Amniotic epithelial cell (primary cell): Measurements from ENCODE around the gene ARL10.
"Not testable (repeated sequence)": the region's sequence is repeated elsewhere in the genome, so short reads cannot be mapped to it uniquely, and the experiment has no call there.

ENCODE experiments used
- DNase-seq: peaks from one replicate; pipeline ENCODE4 v3.0.0-alpha.2; 2010; ENCODE audit warnings: low read depth

Gene ARL10

GRCh38 chr5:176388444-176389134 is 23.3 kb downstream of the ARL10 start, which contains the start of the genes HIGD2A and NOP16:
HIGD2A (plus strand) TSS chr5:176388751; CDS start chr5:176388820, 69 bp downstream.
NOP16 (minus strand) TSS chr5:176388598; CDS start chr5:176388539, 59 bp downstream.
- peak; percentile 98 for DNase-seq

- DNase-seq = no peak
Observed at GRCh38 chr5:176389135-176390123, 24.1 kb downstream of the ARL10 start.

GRCh38 chr5:176391479-176391878 is 26.2 kb downstream of the ARL10 start:
- no peak for DNase-seq

- DNase-seq = no peak
Observed at GRCh38 chr5:176391999-176392398, 26.7 kb downstream of the ARL10 start.

GRCh38 chr5:176392526-176392925 is 27.2 kb downstream of the ARL10 start:
- no peak for DNase-seq

GRCh38 chr5:176394096-176394495 is 28.8 kb downstream of the ARL10 start:
- DNase-seq = no peak

GRCh38 chr5:176394881-176395675 is 29.8 kb downstream of the ARL10 start:
- DNase-seq = peak; percentile 21

GRCh38 chr5:176396330-176396729 is 31.0 kb downstream of the ARL10 start:
- peak; percentile 69 for DNase-seq

- no peak for DNase-seq
Observed at GRCh38 chr5:176397736-176398420, 32.6 kb downstream of the ARL10 start.

GRCh38 chr5:176400382-176401156 is 35.3 kb downstream of the ARL10 start:
- DNase-seq = no peak

GRCh38 chr5:176401281-176402205 is 36.3 kb downstream of the ARL10 start:
- DNase-seq = no peak

- DNase-seq = no peak
Observed at GRCh38 chr5:176405656-176406435, 40.6 kb downstream of the ARL10 start.

- no peak for DNase-seq
Observed at GRCh38 chr5:176406436-176407052, 41.3 kb downstream of the ARL10 start.

- peak; percentile 61 for DNase-seq
Observed at GRCh38 chr5:176407456-176408251, 42.4 kb downstream of the ARL10 start.

GRCh38 chr5:176408252-176408573 is 42.9 kb downstream of the ARL10 start:
- not testable (repeated sequence) for DNase-seq

- no peak for DNase-seq
Observed at GRCh38 chr5:176408590-176408989, 43.3 kb downstream of the ARL10 start.

- no peak for DNase-seq
Observed at GRCh38 chr5:176409765-176410164, 44.5 kb downstream of the ARL10 start.
